Endothelial cell (in vitro differentiated cells): ENCODE data around the gene DDOST. TPM values are rescaled to one million over a fixed set of nuclear protein-coding genes. Genes with fewer than 3 reads are reported as not detected.

ENCODE experiments used
- DNase-seq: peaks from one replicate; pipeline ENCODE4 v3.0.0; 2021; ENCODE audit warnings: low spot score
- H3K27ac Mint-ChIP-seq: one replicate; pipeline ENCODE4 v1.8.0; 2021; ENCODE audit warnings: mixed read lengths, inconsistent platforms; ENCODE audit not compliant: unreplicated experiment
- H3K27me3 Mint-ChIP-seq: one replicate; pipeline ENCODE4 v1.8.0; 2021; ENCODE audit warnings: mild to moderate bottlenecking, moderate library complexity, mixed read lengths, inconsistent platforms; ENCODE audit not compliant: unreplicated experiment
- H3K36me3 Mint-ChIP-seq: one replicate; pipeline ENCODE4 v1.8.0; 2021; ENCODE audit warnings: mild to moderate bottlenecking, low read depth, mixed read lengths, inconsistent platforms; ENCODE audit not compliant: unreplicated experiment
- H3K4me1 Mint-ChIP-seq: one replicate; pipeline ENCODE4 v1.8.0; 2021; ENCODE audit warnings: mild to moderate bottlenecking, mixed read lengths, inconsistent platforms; ENCODE audit not compliant: unreplicated experiment
- H3K4me3 Mint-ChIP-seq: one replicate; pipeline ENCODE4 v1.8.0; 2021; ENCODE audit warnings: mild to moderate bottlenecking, mixed read lengths, inconsistent platforms; ENCODE audit not compliant: unreplicated experiment
- H3K9me3 Mint-ChIP-seq: one replicate; pipeline ENCODE4 v1.8.0; 2021; ENCODE audit warnings: mixed read lengths, inconsistent platforms; ENCODE audit not compliant: unreplicated experiment
- CTCF ChIP-seq: fragments of 200-600 bp; sonication (generic); IDR thresholded peaks from one replicate; pipeline ENCODE4 v1.5.0; 2021; ENCODE audit warnings: antibody characterized with exemption; ENCODE audit not compliant: unreplicated experiment
- total RNA-seq: library from RNA; stranded (reverse); fragmentation: NEBNext Ultra II Directional; extraction: Animal tissue kit (Norgen Biotek cat#: 25700); gene quantifications from one replicate; pipeline ENCODE4 v1.2.1, GENCODE V29; 2021; ENCODE audit not compliant: unreplicated experiment

The DDOST gene
- total RNA-seq, 1 donor from 2014 or later = 235 TPM

GRCh38 chr1:20672265-20672632, 11.1 kb upstream of the DDOST start:
- Mint-ChIP-seq H3K9me3 (no peaks in the 10 kb centered on the region), H3K4me3 (no peak overlapping the region), H3K4me1 (no peaks in the 10 kb centered on the region), H3K36me3 (no peaks in the 10 kb centered on the region), H3K27me3 (peaks cover 6% of the 10 kb centered on the region), H3K27ac (no peak overlapping the region)
- DNase-seq = no peak
- no peak for TF ChIP-seq CTCF

- TF ChIP-seq CTCF = no peak
- Mint-ChIP-seq H3K4me1 (no peaks in the 10 kb centered on the region), H3K36me3 (no peaks in the 10 kb centered on the region), H3K9me3 (no peaks in the 10 kb centered on the region), H3K27me3 (peaks cover 6% of the 10 kb centered on the region), H3K27ac (no peak overlapping the region), H3K4me3 (no peak overlapping the region)
- no peak for DNase-seq
Observed at GRCh38 chr1:20670936-20671335, 9.8 kb upstream of the DDOST start.

DNA sequence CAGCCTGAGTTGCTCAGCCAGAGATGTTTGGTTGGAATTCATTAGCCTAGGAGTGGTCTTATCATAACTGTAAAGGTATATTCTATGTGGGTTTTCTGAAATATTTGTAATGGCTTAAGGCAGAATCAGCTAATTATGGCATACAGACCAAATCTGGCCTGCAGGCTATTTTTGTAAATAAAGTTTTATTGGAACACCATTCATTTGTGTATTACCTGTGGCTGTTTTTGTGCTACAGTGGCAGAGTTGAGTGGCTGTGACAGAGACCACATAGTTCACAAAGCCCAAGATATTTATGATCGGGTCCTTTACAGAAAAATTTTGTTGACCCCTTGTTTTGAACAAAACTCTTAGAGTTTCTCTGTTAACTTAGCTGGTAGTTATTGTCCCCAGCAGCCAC, 7.4 kb upstream of the DDOST start:
- no peaks in the 10 kb centered on the region for H3K36me3 Mint-ChIP-seq
- H3K27ac Mint-ChIP-seq = no peak overlapping the region
- H3K27me3 Mint-ChIP-seq = peaks cover 6% of the 10 kb centered on the region
- no peak for TF ChIP-seq CTCF
- no peaks in the 10 kb centered on the region for H3K4me1 Mint-ChIP-seq
- H3K4me3 Mint-ChIP-seq = no peak overlapping the region
- no peaks in the 10 kb centered on the region for H3K9me3 Mint-ChIP-seq
- no peak for DNase-seq

DNA sequence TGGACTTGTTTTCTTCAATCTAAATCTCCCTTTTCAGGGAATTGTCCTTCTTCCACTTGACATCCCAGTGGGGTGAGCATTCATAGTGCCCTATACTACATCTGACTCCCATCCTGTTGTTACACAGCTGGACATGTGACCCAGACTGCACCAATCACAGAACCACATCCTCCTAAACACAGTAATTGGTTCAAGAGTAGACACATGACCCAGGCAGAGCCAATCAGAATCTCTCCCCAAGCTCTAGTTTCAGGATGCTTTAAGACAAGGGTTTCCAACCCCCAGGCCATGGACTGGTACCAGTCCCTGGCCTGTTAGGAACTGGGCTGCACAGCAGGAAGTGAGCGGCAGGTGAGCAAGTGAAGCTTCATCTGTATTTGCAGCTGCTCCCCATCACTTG, 5.6 kb upstream of the DDOST start:
- no peak for TF ChIP-seq CTCF
- Mint-ChIP-seq H3K4me3 (no peak overlapping the region), H3K27ac (no peak overlapping the region), H3K4me1 (peaks cover 10% of the 10 kb centered on the region), H3K9me3 (no peaks in the 10 kb centered on the region), H3K27me3 (peaks cover 9% of the 10 kb centered on the region), H3K36me3 (no peaks in the 10 kb centered on the region)
- DNase-seq = no peak

GRCh38 chr1:20666146-20666545, 5.0 kb upstream of the DDOST start:
- no peak for DNase-seq
- TF ChIP-seq CTCF = no peak
- peaks cover 11% of the 10 kb centered on the region for H3K4me1 Mint-ChIP-seq
- H3K9me3 Mint-ChIP-seq = no peaks in the 10 kb centered on the region
- no peak overlapping the region for H3K27ac Mint-ChIP-seq
- H3K27me3 Mint-ChIP-seq = peaks cover 9% of the 10 kb centered on the region
- no peaks in the 10 kb centered on the region for H3K36me3 Mint-ChIP-seq
- H3K4me3 Mint-ChIP-seq = no peak overlapping the region
